ENCODE measurements around the gene AIM2.

The AIM2 gene

GRCh38 chr1:159014003-159014571 is 62.5 kb downstream of the AIM2 start:
- no peak for DNase-seq

- no peak for DNase-seq
Measured at GRCh38 chr1:159012495-159012894, 64.1 kb downstream of the AIM2 start.
